Glutamatergic neuron (in vitro differentiated cells): Measurements from ENCODE around the gene CHN2. TPM values are rescaled to one million over a fixed set of nuclear protein-coding genes. Genes with fewer than 3 reads are reported as not detected.

Experiments used
- DNase-seq: peaks from one replicate; pipeline ENCODE4 v3.0.0; 2022
- H3K27ac Mint-ChIP-seq: one replicate; pipeline ENCODE4 v1.8.0; 2020; ENCODE audit warnings: mild to moderate bottlenecking, mixed read lengths, inconsistent platforms; ENCODE audit not compliant: unreplicated experiment
- H3K27me3 Mint-ChIP-seq: one replicate; pipeline ENCODE4 v1.8.0; 2020; ENCODE audit warnings: mild to moderate bottlenecking, moderate library complexity, mixed read lengths, inconsistent platforms; ENCODE audit not compliant: unreplicated experiment
- H3K36me3 Mint-ChIP-seq: one replicate; pipeline ENCODE4 v1.8.0; 2020; ENCODE audit warnings: mild to moderate bottlenecking, mixed read lengths, inconsistent platforms; ENCODE audit not compliant: unreplicated experiment
- H3K4me1 Mint-ChIP-seq: one replicate; pipeline ENCODE4 v1.8.0; 2020; ENCODE audit warnings: mild to moderate bottlenecking, low read depth, mixed read lengths, inconsistent platforms; ENCODE audit not compliant: unreplicated experiment
- H3K4me3 Mint-ChIP-seq: one replicate; pipeline ENCODE4 v1.8.0; 2020; ENCODE audit warnings: mild to moderate bottlenecking, mixed read lengths, inconsistent platforms; ENCODE audit not compliant: unreplicated experiment
- H3K9me3 Mint-ChIP-seq: one replicate; pipeline ENCODE4 v1.8.0; 2020; ENCODE audit warnings: mild to moderate bottlenecking, moderate library complexity, mixed read lengths, inconsistent platforms; ENCODE audit not compliant: unreplicated experiment
- total RNA-seq: library from RNA; stranded (reverse); fragmentation: NEBNext Ultra II Directional; extraction: Animal tissue kit (Norgen Biotek cat#: 25700); gene quantifications from one replicate; pipeline ENCODE4 v1.2.1, GENCODE V29; 2021; ENCODE audit not compliant: unreplicated experiment
- TF ChIP-seq, protein P1 (sequence below): fragments of 200-600 bp; sonication (generic); IDR thresholded peaks from one replicate; pipeline ENCODE4 v1.5.0; 2021; ENCODE audit not compliant: partially characterized antibody, unreplicated experiment

CHN2 gene
- total RNA-seq, 1 donor from 2014 or later = 63.2 TPM

DNA sequence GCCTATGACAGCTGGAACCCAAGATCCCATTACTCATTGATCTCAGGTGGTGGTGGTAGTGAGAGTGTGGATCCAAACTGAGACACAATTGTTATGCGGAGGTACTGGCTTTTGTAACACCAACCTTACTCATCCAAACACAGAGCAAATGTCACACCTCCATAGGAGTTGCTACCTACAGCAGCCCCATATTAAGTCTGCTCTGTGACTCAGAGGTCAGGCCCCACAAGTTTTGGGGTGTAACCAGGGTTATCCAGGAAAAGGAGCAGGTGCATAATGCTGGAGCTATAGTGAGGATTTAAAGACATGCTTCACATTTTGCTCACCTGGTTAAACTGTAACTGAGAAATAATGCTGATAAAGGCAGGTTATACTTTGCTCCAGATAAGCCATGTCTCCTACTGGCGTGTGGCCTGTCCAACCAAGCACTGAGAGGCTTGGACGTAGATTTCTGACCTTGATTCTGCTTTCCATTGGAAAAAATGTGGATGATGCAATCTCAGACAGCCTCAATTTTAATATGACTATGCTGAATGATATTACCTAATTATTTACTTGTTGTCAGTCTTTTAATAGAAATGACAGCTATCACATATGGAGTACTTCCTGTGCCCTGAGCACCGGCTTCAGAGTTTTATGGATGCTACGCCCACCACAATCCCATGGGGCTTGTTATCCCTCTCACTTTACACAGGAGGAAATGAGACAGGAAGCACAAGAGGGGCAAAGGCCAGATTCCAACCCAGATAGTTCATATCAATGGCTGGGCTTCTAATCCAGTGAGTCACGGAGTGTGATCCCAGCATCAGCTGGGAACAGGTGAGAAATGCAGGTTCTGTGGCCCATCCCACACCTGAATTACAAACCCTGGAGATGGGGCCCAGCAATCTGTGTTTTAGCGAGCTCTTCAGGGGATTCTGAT is 181.3 kb downstream of the CHN2 start:
- no peak for DNase-seq
- H3K27ac Mint-ChIP-seq = no peak overlapping the region

DNA sequence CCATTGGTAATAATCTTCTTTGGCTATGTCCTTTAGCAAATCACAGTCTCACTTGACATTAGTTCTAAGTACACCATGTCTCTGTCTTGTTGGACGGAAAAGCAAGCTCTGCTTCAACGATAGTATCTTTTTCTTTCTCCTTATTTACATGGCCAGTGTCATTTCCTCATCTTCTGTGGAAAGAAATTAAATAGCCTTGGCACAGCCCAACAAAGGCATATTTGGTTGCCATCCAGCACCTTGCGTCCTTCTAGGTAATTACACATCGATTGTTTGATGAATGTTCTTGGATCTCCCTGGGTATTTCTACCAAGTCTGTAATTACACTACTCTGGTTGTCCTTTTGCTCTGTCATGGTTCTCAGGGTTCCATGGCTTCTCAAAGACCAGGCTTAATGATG is 183.1 kb downstream of the CHN2 start:
- DNase-seq = no peak
- TF ChIP-seq, protein P1, sequence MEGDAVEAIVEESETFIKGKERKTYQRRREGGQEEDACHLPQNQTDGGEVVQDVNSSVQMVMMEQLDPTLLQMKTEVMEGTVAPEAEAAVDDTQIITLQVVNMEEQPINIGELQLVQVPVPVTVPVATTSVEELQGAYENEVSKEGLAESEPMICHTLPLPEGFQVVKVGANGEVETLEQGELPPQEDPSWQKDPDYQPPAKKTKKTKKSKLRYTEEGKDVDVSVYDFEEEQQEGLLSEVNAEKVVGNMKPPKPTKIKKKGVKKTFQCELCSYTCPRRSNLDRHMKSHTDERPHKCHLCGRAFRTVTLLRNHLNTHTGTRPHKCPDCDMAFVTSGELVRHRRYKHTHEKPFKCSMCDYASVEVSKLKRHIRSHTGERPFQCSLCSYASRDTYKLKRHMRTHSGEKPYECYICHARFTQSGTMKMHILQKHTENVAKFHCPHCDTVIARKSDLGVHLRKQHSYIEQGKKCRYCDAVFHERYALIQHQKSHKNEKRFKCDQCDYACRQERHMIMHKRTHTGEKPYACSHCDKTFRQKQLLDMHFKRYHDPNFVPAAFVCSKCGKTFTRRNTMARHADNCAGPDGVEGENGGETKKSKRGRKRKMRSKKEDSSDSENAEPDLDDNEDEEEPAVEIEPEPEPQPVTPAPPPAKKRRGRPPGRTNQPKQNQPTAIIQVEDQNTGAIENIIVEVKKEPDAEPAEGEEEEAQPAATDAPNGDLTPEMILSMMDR = no peak
- Mint-ChIP-seq H3K36me3 (no peaks in the 10 kb centered on the region), H3K4me3 (no peak overlapping the region), H3K4me1 (peaks cover 7% of the 10 kb centered on the region), H3K9me3 (peaks cover 2% of the 10 kb centered on the region), H3K27me3 (peaks cover 5% of the 10 kb centered on the region), H3K27ac (no peak overlapping the region)

More for the DNA sequence above, 181.3 kb downstream of the CHN2 start:
- TF ChIP-seq, protein P1 = no peak
- H3K27me3 Mint-ChIP-seq = peaks cover 3% of the 10 kb centered on the region
- H3K4me3 Mint-ChIP-seq = no peak overlapping the region
- H3K36me3 Mint-ChIP-seq = no peaks in the 10 kb centered on the region
- peaks cover 2% of the 10 kb centered on the region for H3K9me3 Mint-ChIP-seq
- H3K4me1 Mint-ChIP-seq = peaks cover 9% of the 10 kb centered on the region

DNA sequence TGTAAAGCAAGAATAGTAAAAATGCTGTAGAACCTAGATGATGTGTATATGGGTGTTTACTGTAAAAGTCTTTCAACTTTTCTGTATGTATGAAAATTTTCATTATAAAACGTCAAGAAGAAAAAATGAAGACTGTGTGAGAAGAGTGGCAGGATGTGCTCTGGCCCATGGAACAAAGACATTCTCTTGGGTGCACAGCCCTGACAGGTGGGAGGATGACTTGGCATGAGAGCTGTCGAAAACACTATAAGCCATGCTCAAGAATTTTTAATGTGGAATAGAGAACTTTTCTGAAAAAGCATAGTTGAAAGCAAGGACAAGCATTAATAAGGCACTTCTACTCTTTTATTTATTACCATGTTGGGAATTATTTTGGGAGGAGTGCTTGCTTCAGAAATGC is 185.0 kb downstream of the CHN2 start:
- no peak for DNase-seq
- H3K27ac Mint-ChIP-seq = no peak overlapping the region
- TF ChIP-seq, protein P1 = no peak

DNA sequence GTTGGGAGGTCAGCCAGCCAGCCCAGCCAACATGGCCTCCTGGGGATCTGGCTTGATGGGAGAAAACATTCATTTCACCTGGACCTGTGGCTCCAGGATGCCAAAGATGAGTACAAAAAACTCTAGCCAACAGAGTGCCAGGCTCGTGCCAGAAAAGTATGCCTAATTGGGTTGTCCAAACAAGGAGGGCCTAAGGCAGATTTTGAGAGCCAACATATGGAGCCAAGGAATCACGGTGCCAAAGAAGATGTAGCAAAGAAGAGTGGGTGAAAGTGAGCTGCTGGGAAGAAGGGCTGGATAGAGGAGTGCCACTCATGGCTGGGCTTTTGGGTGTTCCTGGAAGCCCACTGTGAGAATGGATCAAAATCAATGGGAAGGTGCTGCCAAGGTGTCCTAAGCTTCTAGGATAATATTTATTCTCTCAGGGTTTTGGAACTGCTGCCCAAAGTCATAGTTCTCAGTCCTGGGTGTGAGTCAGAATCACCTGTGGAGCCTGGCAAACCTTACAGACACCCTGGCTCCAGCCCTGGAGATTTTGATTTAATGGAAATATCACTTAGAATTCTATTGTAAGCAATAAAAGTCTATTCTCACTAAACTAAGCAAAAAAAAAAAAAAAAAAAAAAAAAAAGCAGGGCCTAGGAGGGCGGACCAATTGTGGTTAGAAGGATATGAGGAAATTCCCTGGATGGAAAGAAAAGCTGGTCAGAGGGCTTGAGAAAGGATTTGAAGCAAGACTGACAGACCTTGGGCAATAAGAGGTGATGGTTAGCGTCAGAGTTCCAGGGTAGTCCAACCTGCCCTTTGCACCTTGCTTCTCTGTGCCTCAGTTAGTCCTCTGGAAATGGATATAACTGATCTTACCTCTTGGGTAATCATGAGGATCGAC is 186.9 kb downstream of the CHN2 start:
- no peak for DNase-seq
- peaks cover 19% of the 10 kb centered on the region for H3K4me1 Mint-ChIP-seq
- no peak overlapping the region for H3K27ac Mint-ChIP-seq
- TF ChIP-seq, protein P1 = no peak
- H3K36me3 Mint-ChIP-seq = no peaks in the 10 kb centered on the region
- H3K4me3 Mint-ChIP-seq = no peak overlapping the region
- peaks cover 11% of the 10 kb centered on the region for H3K27me3 Mint-ChIP-seq
- peaks cover 4% of the 10 kb centered on the region for H3K9me3 Mint-ChIP-seq

More for the DNA sequence above, 185.0 kb downstream of the CHN2 start:
- Mint-ChIP-seq H3K4me3 (no peak overlapping the region), H3K4me1 (peaks cover 7% of the 10 kb centered on the region), H3K27me3 (peaks cover 11% of the 10 kb centered on the region), H3K9me3 (peaks cover 4% of the 10 kb centered on the region), H3K36me3 (no peaks in the 10 kb centered on the region)
